ENCODE data around the gene AOPEP. TPM values are rescaled to one million over a fixed set of nuclear protein-coding genes. Genes with fewer than 3 reads are reported as not detected.

AOPEP gene
- total RNA-seq, 4 donors from 2014 or later = 126 to 216 (median 136) TPM

DNA sequence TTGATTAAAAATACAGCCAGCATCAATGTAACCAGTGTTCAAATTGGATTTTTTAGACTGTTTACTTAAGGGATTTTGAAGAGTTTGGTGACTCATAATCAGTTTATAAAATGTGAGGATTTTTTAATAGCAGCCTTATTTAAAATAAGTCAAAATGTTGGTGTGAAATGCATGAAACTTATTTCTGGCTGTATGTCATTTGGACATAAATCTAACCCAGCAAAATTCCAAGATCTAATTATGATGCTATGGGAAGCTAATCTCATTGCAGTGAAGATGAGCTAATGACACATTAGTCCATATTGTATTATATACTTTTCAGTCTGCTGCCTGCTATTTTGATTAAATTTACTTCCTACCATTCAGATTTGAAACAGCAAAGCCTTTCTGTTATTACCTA, 140.3 kb downstream of the AOPEP start:
- Histone ChIP-seq H3K4me3 (replicated peaks in 1 of 3) (no peak overlapping the region), H3K27me3 (no peaks in the 10 kb centered on the region), H3K27ac (peak overlapping the region; percentile 87 to 96 (median 93)), H3K36me3 (no peaks in the 10 kb centered on the region), H3K4me1 (peaks cover 33 to 53% of the 10 kb centered on the region in 2 donors), H3K9me3 (no peaks in the 10 kb centered on the region)
- DNase-seq = no peak
- TF ChIP-seq, protein P1, sequence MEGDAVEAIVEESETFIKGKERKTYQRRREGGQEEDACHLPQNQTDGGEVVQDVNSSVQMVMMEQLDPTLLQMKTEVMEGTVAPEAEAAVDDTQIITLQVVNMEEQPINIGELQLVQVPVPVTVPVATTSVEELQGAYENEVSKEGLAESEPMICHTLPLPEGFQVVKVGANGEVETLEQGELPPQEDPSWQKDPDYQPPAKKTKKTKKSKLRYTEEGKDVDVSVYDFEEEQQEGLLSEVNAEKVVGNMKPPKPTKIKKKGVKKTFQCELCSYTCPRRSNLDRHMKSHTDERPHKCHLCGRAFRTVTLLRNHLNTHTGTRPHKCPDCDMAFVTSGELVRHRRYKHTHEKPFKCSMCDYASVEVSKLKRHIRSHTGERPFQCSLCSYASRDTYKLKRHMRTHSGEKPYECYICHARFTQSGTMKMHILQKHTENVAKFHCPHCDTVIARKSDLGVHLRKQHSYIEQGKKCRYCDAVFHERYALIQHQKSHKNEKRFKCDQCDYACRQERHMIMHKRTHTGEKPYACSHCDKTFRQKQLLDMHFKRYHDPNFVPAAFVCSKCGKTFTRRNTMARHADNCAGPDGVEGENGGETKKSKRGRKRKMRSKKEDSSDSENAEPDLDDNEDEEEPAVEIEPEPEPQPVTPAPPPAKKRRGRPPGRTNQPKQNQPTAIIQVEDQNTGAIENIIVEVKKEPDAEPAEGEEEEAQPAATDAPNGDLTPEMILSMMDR (IDR thresholded peaks at IDR 0.05) = no peak
- TF ChIP-seq POLR2A (IDR thresholded peaks at IDR 0.05) = no peak
- intact Hi-C loops (cut with DNase I) = no loop called here

DNA sequence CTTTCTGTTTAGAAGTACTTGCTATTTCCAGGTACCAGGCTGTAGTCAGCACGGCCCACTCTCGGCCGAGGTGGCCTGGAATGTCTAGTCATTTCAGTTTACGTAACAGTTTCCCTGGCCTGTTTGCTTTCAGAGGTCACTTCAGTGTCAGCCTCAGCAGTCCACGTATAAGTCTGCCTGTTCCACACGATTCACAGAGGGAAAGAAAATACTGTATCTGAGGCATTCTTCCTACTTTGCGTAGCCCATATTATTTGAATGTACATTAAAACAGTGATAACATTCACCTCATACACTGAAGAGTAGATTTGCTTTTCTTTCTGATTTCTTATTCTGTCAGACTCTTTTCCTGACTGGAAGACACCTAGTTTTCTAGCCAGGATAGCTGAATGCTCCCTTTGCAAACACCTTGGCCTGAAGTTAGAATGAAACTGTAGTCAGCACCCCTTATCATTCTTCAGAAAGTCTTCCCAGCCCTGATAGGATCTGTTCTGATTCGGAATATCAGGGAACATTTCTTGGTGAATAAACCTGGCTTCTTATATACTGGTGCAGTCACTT, 140.9 kb downstream of the AOPEP start:
- TF ChIP-seq, protein P1 (IDR thresholded peaks at IDR 0.05) = no peak
- TF ChIP-seq POLR2A (IDR thresholded peaks at IDR 0.05) = peak in 1 of 2 donors; percentile 71
- intact Hi-C loops (cut with DNase I) = no loop called here
- no peaks in the 10 kb centered on the region for H3K27me3 ChIP-seq
- peak overlapping the region; percentile 87 to 96 (median 93) for H3K27ac ChIP-seq
- H3K36me3 ChIP-seq = no peaks in the 10 kb centered on the region
- H3K4me1 ChIP-seq = peaks cover 36 to 58% of the 10 kb centered on the region in 2 donors
- no peak overlapping the region for H3K4me3 ChIP-seq (replicated peaks in 1 of 3)
- H3K9me3 ChIP-seq = no peaks in the 10 kb centered on the region
- DNase-seq = peak; percentile 87 to 88
- 16 to 28% methylated on average over 8 of the region's 8 CpGs for WGBS, 2 donors

- Histone ChIP-seq H3K4me1 (peaks cover 41 to 64% of the 10 kb centered on the region in 2 donors), H3K36me3 (no peaks in the 10 kb centered on the region), H3K4me3 (replicated peaks in 1 of 3) (no peak overlapping the region), H3K27ac (peak overlapping the region; percentile 87 to 96 (median 93)), H3K9me3 (no peaks in the 10 kb centered on the region), H3K27me3 (no peaks in the 10 kb centered on the region)
- no peak for TF ChIP-seq POLR2A (IDR thresholded peaks at IDR 0.05)
- TF ChIP-seq, protein P1 (IDR thresholded peaks at IDR 0.05) = no peak
- 34 to 35% methylated on average over 4 of the region's 4 CpGs for WGBS, 2 donors
- intact Hi-C loops (cut with DNase I) = no loop called here
- no peak for DNase-seq
Observed at GRCh38 chr9:94867842-94868312, 141.4 kb downstream of the AOPEP start.

GRCh38 chr9:94868464-94868863, 142.0 kb downstream of the AOPEP start:
- no peaks in the 10 kb centered on the region for H3K9me3 ChIP-seq
- H3K27ac ChIP-seq = peak overlapping the region; percentile 87 to 96 (median 93)
- no peaks in the 10 kb centered on the region for H3K36me3 ChIP-seq
- peaks cover 47 to 69% of the 10 kb centered on the region in 2 donors for H3K4me1 ChIP-seq
- H3K27me3 ChIP-seq = no peaks in the 10 kb centered on the region
- intact Hi-C loops (cut with DNase I) = no loop called here
- 92 to 98% methylated on average over 2 of the region's 2 CpGs for WGBS, 2 donors
- no peak for DNase-seq
- TF ChIP-seq, protein P1 (IDR thresholded peaks at IDR 0.05) = no peak
- no peak for TF ChIP-seq POLR2A (IDR thresholded peaks at IDR 0.05)
- no peak overlapping the region for H3K4me3 ChIP-seq (replicated peaks in 1 of 3)

DNA sequence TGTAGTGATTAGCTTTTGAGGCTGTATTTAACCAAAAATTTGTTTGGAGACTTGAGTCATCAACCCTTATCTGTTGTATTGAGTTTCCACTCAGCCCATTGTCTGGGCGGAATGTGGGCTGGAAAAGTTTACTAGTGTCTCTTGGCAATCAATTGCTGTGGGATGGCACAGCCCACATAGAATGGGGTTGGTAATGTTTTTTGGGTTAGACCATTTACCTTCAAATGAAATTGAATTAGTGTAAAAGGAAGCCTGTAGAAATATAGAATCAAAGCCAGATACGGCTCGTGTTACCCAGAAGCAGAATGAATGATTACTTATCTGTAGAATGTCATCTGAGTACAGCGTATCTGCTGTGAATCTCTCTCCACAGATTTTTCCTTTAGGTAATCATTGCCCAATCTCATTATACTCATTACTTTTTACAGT, 142.9 kb downstream of the AOPEP start:
- no peak for DNase-seq
- 68 to 69% methylated on average over 4 of the region's 4 CpGs for WGBS, 2 donors
- Histone ChIP-seq H3K9me3 (no peaks in the 10 kb centered on the region), H3K27me3 (no peaks in the 10 kb centered on the region), H3K36me3 (no peaks in the 10 kb centered on the region), H3K4me3 (replicated peaks in 1 of 3) (no peak overlapping the region), H3K4me1 (peaks cover 56 to 77% of the 10 kb centered on the region in 2 donors), H3K27ac (peak overlapping the region; percentile 87 to 96 (median 93))
- TF ChIP-seq, protein P1 (IDR thresholded peaks at IDR 0.05) = no peak
- no peak for TF ChIP-seq POLR2A (IDR thresholded peaks at IDR 0.05)
- intact Hi-C loops (cut with DNase I) = no loop called here

All from thyroid gland (tissue), 4 donors.